Uterus (tissue), 4 donors: ENCODE measurements around the gene AOAH. TPM values are rescaled to one million over a fixed set of nuclear protein-coding genes. Genes with fewer than 3 reads are reported as not detected.

Experiments
- DNase-seq, 2 donors: peaks; one replicate each; pipeline ENCODE4 v3.0.0-alpha.2; 2019 to 2020
- H3K27ac ChIP-seq, 2 donors: fragments of 200-600 bp; sonication (generic); 1 replicate in 1 of 2; 2 replicates in 1 of 2; pipeline ENCODE4 v1.5.1; 2016 to 2018
- H3K27me3 ChIP-seq, 2 donors: fragments of 200-600 bp; sonication (generic); one replicate each; pipeline ENCODE4 v1.5.1; 2018 to 2019; ENCODE audit warnings: control low read depth in 1 of 2
- H3K36me3 ChIP-seq, 2 donors: fragments of 200-600 bp; sonication (generic); one replicate each; pipeline ENCODE4 v1.5.1; 2019; ENCODE audit warnings: control low read depth in 1 of 2
- H3K4me1 ChIP-seq, 2 donors: fragments of 200-600 bp; sonication (generic); one replicate each; pipeline ENCODE4 v1.5.1; 2018 to 2019; ENCODE audit warnings: control low read depth in 1 of 2
- H3K4me3 ChIP-seq, 2 donors: fragments of 200-600 bp; sonication (generic); 1 replicate in 1 of 2; 2 replicates in 1 of 2; pipeline ENCODE4 v1.5.1; 2018 to 2019; ENCODE audit warnings: mild to moderate bottlenecking in 1 of 2
- H3K9me3 ChIP-seq, 2 donors: fragments of 200-600 bp; sonication (generic); one replicate each; pipeline ENCODE4 v1.5.1; 2019; ENCODE audit warnings: control low read depth in 1 of 2
- CTCF ChIP-seq, 4 experiments: fragments of 200-600 bp in 2 of 4; fragments of 450-650 bp in 2 of 4; sonication (generic) in 2 of 4; IDR thresholded peaks; one replicate each; pipeline ENCODE4 v1.5.1; 2016 to 2019; ENCODE audit warnings: antibody characterized with exemption in 4 of 4, mild to moderate bottlenecking in 2 of 4, moderate library complexity in 1 of 4
- POLR2A ChIP-seq, 2 donors: fragments of 450-650 bp; IDR thresholded peaks; one replicate each; pipeline ENCODE4 v1.6.1; 2016; ENCODE audit warnings: antibody characterized with exemption in 2 of 2, mild to moderate bottlenecking in 1 of 2, moderate library complexity in 1 of 2
- intact Hi-C: fragments of 100-400 bp; cut with DNase I; formaldehyde crosslinking; loops from one replicate; pipeline ENCODE4 v1.15.1; 2023; ENCODE audit warnings: low total_unique reads
- total RNA-seq, 4 donors: library from RNA; depleted of rRNA in 3 of 4; stranded (reverse); fragments of >200 nt in 3 of 4; gene quantifications; one replicate each; pipeline versions ENCODE4 v1.1.0 to v1.2.4, GENCODE V29; 2014 to 2023
- donor health status: DM: yes; HTN: yes; CAD: no.

AOAH gene
- total RNA-seq, 4 donors from 2014 or later = 5.5 to 60.9 (median 8.6) TPM

GRCh38 chr7:36523371-36524101, 200.8 kb downstream of the AOAH start:
- DNase-seq = no peak
- intact Hi-C loops = no loop called here
- H3K9me3 ChIP-seq = no peaks in the 10 kb centered on the region
- TF ChIP-seq POLR2A (IDR thresholded peaks at IDR 0.05) (no peak), CTCF (IDR thresholded peaks at IDR 0.05) (no peak)
- no peaks in the 10 kb centered on the region for H3K27me3 ChIP-seq
- no peak overlapping the region for H3K27ac ChIP-seq
- no peaks in the 10 kb centered on the region for H3K36me3 ChIP-seq
- H3K4me3 ChIP-seq = no peak overlapping the region
- H3K4me1 ChIP-seq = no peaks in the 10 kb centered on the region

- H3K9me3 ChIP-seq = no peaks in the 10 kb centered on the region
- no peaks in the 10 kb centered on the region for H3K36me3 ChIP-seq
- no peak overlapping the region for H3K4me3 ChIP-seq
- TF ChIP-seq CTCF (IDR thresholded peaks at IDR 0.05) (no peak), POLR2A (IDR thresholded peaks at IDR 0.05) (no peak)
- H3K27ac ChIP-seq = no peak overlapping the region
- no peaks in the 10 kb centered on the region for H3K27me3 ChIP-seq
- no peak for DNase-seq
- intact Hi-C loops = no loop called here
- H3K4me1 ChIP-seq = no peaks in the 10 kb centered on the region
These were observed 201.8 kb downstream of the AOAH start for GRCh38 chr7:36522453-36523007.

GRCh38 chr7:36521911-36522310, 202.4 kb downstream of the AOAH start:
- intact Hi-C loops = no loop called here
- Histone ChIP-seq H3K9me3 (no peaks in the 10 kb centered on the region), H3K4me1 (no peaks in the 10 kb centered on the region), H3K36me3 (no peaks in the 10 kb centered on the region), H3K27ac (no peak overlapping the region), H3K27me3 (no peaks in the 10 kb centered on the region), H3K4me3 (no peak overlapping the region)
- TF ChIP-seq CTCF (IDR thresholded peaks at IDR 0.05) = no peak
- TF ChIP-seq POLR2A (IDR thresholded peaks at IDR 0.05) = no peak
- DNase-seq = no peak

GRCh38 chr7:36521133-36521532, 203.2 kb downstream of the AOAH start:
- Histone ChIP-seq H3K27me3 (no peaks in the 10 kb centered on the region), H3K4me3 (no peak overlapping the region), H3K9me3 (no peaks in the 10 kb centered on the region), H3K4me1 (no peaks in the 10 kb centered on the region), H3K36me3 (no peaks in the 10 kb centered on the region), H3K27ac (no peak overlapping the region)
- TF ChIP-seq POLR2A (IDR thresholded peaks at IDR 0.05) = no peak
- TF ChIP-seq CTCF (IDR thresholded peaks at IDR 0.05) = no peak
- intact Hi-C loops = no loop called here
- no peak for DNase-seq

- TF ChIP-seq POLR2A (IDR thresholded peaks at IDR 0.05) (no peak), CTCF (IDR thresholded peaks at IDR 0.05) (no peak)
- Histone ChIP-seq H3K27me3 (no peaks in the 10 kb centered on the region), H3K4me3 (no peak overlapping the region), H3K9me3 (no peaks in the 10 kb centered on the region), H3K27ac (no peak overlapping the region), H3K4me1 (no peaks in the 10 kb centered on the region), H3K36me3 (no peaks in the 10 kb centered on the region)
- no peak for DNase-seq
- intact Hi-C loops = no loop called here
These were observed 208.4 kb downstream of the AOAH start for GRCh38 chr7:36515847-36516246.
